Naive thymus-derived CD4-positive, alpha-beta T cell (primary cell): ENCODE data around the gene FGFBP1. TPM values are rescaled to one million over a fixed set of nuclear protein-coding genes. Genes with fewer than 3 reads are reported as not detected.

ENCODE experiments used
- ATAC-seq: fragments of 150-1000 bp; cut with Tn5 transposase; 2 replicates; pipeline ENCODE4 v1.10.0; 2021; ENCODE audit warnings: mild to moderate bottlenecking, moderate library complexity
- CTCF ChIA-PET: fragments of 350-600 bp; sonication (Branson Sonifier 250); formaldehyde crosslinking; loops from one replicate; lab custom pipeline; 2021; ENCODE audit warnings: antibody characterized with exemption; lab: Charles Lee
- POLR2A ChIA-PET: fragments of 350-600 bp; sonication (Branson Sonifier 250); formaldehyde crosslinking; loops from one replicate; lab custom pipeline; 2021; ENCODE audit warnings: antibody characterized with exemption, inconsistent platforms; lab: Charles Lee
- DNase-seq, 9 donors: peaks; one replicate each; pipeline versions ENCODE4 v3.0.0 to v3.0.0-alpha.2; 2020 to 2022; ENCODE audit warnings: mixed read lengths in 1 of 9
- H3K27ac ChIP-seq: one replicate; pipeline ENCODE4 v1.7.0; 2013; ENCODE audit warnings: mild to moderate bottlenecking, low read depth, low read length, moderate library complexity
- H3K27me3 ChIP-seq, 2 donors: one replicate each; pipeline ENCODE4 v1.7.0; 2013; ENCODE audit warnings: low read length in 2 of 2, mild to moderate bottlenecking in 2 of 2, moderate library complexity in 2 of 2; ENCODE audit not compliant: control insufficient read depth in 2 of 2, insufficient read depth in 2 of 2
- H3K36me3 ChIP-seq, 3 experiments: 1 replicate in 2 of 3; 2 replicates in 1 of 3; pipeline ENCODE4 v1.7.0; 2013; ENCODE audit warnings: low read length in 3 of 3, mild to moderate bottlenecking in 3 of 3, moderate library complexity in 1 of 3; ENCODE audit not compliant: insufficient read depth in 3 of 3, control insufficient read depth in 2 of 3
- H3K4me1 ChIP-seq, 2 donors: one replicate each; pipeline ENCODE4 v1.7.0; 2013; ENCODE audit warnings: low read length in 2 of 2, mild to moderate bottlenecking in 2 of 2, moderate library complexity in 1 of 2; ENCODE audit not compliant: control insufficient read depth in 2 of 2, insufficient read depth in 2 of 2
- H3K4me3 ChIP-seq: 2 replicates; pipeline ENCODE4 v1.7.0; 2013; ENCODE audit warnings: mild to moderate bottlenecking, low read length
- H3K9me3 ChIP-seq, 3 experiments: 1 replicate in 2 of 3; 2 replicates in 1 of 3; pipeline ENCODE4 v1.7.0; 2013; ENCODE audit warnings: low read length in 3 of 3; ENCODE audit not compliant: control insufficient read depth in 2 of 3
- H3K27ac Mint-ChIP-seq, 9 donors: one replicate each; pipeline ENCODE4 v1.8.0; 2020 to 2022; ENCODE audit warnings: mixed read lengths in 9 of 9, mild to moderate bottlenecking in 8 of 9, moderate library complexity in 5 of 9, inconsistent platforms in 2 of 9
- H3K27me3 Mint-ChIP-seq, 5 donors: one replicate each; pipeline ENCODE4 v1.8.0; 2021 to 2022; ENCODE audit warnings: mixed read lengths in 5 of 5, mild to moderate bottlenecking in 1 of 5
- H3K36me3 Mint-ChIP-seq, 5 donors: one replicate each; pipeline ENCODE4 v1.8.0; 2020 to 2022; ENCODE audit warnings: mixed read lengths in 5 of 5, mild to moderate bottlenecking in 3 of 5, inconsistent platforms in 1 of 5
- H3K4me1 Mint-ChIP-seq, 7 donors: one replicate each; pipeline ENCODE4 v1.8.0; 2020 to 2022; ENCODE audit warnings: mixed read lengths in 7 of 7, mild to moderate bottlenecking in 3 of 7, inconsistent platforms in 1 of 7
- H3K4me3 Mint-ChIP-seq, 10 donors: one replicate each; pipeline ENCODE4 v1.8.0; 2020 to 2022; ENCODE audit warnings: mild to moderate bottlenecking in 10 of 10, mixed read lengths in 10 of 10, moderate library complexity in 6 of 10, inconsistent platforms in 2 of 10
- H3K9me3 Mint-ChIP-seq, 11 donors: one replicate each; pipeline ENCODE4 v1.8.0; 2020 to 2022; ENCODE audit warnings: mixed read lengths in 11 of 11, mild to moderate bottlenecking in 4 of 11, inconsistent platforms in 1 of 11, moderate library complexity in 1 of 11
- intact Hi-C, 2 donors: fragments of 100-400 bp; cut with micrococcal nuclease; formaldehyde crosslinking; loops; one replicate each; pipeline ENCODE4 v1.15.1; 2023
- polyA plus RNA-seq, 2 donors: library from polyadenylated mRNA; unstranded; fragments of 300-500 nt; fragmentation: Illumina TruSeq; gene quantifications; one replicate each; pipeline ENCODE4 v1.2.3, GENCODE V29; 2021
- total RNA-seq, 6 experiments: library from RNA in 5 of 6; stranded (reverse) in 5 of 6; gene quantifications; 1 replicate in 5 of 6; 2 replicates in 1 of 6; pipeline ENCODE4 v1.2.3 and lab custom pipeline; 2021 to 2026

The FGFBP1 gene
- total and polyA plus RNA-seq, 7 experiments from 2014 or later = not detected

DNA sequence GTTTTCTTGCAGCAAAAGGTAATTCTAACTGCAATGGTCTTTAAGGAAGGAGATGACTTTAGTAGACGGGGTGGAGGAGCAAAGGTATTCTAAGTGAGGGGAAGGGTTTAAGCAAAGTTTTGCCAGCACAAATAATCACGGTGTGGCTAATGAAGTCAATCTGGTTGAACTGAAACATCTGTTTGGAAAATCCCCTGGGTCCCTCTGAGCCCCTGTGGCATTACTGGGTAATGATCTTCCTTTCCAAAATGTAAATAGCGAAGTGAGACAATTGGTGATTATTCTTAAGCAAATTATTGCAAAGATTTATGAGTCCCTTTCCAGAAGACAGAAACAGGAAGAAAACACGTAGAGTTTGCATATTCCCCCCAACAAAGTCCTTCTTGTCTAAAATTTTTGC is 47.2 kb downstream of the FGFBP1 start:
- intact Hi-C loops = no loop called here
- H3K36me3 Mint-ChIP-seq = no peaks in the 10 kb centered on the region
- DNase-seq = no peak
- H3K36me3 ChIP-seq = no peaks in the 10 kb centered on the region
- H3K9me3 ChIP-seq = no peaks in the 10 kb centered on the region
- CTCF ChIA-PET = no interaction called here
- H3K27ac ChIP-seq = no peak overlapping the region
- no peak overlapping the region for H3K4me3 ChIP-seq
- ATAC-seq = no peak
- H3K4me1 ChIP-seq = no peaks in the 10 kb centered on the region
- H3K27me3 Mint-ChIP-seq = peaks cover 0 to 19% (median 8%) of the 10 kb centered on the region in 5 donors
- peaks cover 0 to 2% (median 0%) of the 10 kb centered on the region in 7 donors for H3K4me1 Mint-ChIP-seq
- peak overlapping the region in 1 of 9 donors; percentile 73 for H3K27ac Mint-ChIP-seq
- H3K9me3 Mint-ChIP-seq = no peaks in the 10 kb centered on the region
- H3K27me3 ChIP-seq = no peaks in the 10 kb centered on the region
- H3K4me3 Mint-ChIP-seq = no peak overlapping the region
- POLR2A ChIA-PET = no interaction called here

- no peak overlapping the region for H3K27ac Mint-ChIP-seq
- no peak for ATAC-seq
Observed at GRCh38 chr4:15890246-15890829, 48.2 kb downstream of the FGFBP1 start.

DNA sequence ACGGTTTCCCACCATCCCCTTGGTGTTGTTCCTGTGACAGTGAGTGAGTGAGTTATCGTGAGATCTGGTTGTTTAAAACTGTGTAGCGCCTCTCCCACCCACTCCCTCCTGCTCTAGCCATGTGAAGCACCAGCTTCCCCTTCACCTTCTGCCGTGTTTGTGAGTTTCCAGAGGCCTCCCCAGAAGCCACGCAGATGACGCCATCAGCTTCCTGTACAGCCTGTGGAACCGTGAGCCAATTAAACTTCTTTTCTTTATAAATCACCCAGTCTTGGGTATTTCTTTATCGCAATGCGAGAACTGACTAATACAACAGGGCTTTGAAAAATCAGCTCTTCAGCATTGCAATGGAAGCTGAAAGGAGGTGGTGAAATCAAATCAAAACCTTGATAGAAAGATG is 50.0 kb downstream of the FGFBP1 start:
- H3K27me3 Mint-ChIP-seq = peaks cover 0 to 15% (median 4%) of the 10 kb centered on the region in 5 donors
- Histone ChIP-seq H3K4me3 (no peak overlapping the region), H3K27me3 (no peaks in the 10 kb centered on the region), H3K36me3 (no peaks in the 10 kb centered on the region), H3K27ac (no peak overlapping the region), H3K4me1 (no peaks in the 10 kb centered on the region), H3K9me3 (no peaks in the 10 kb centered on the region)
- no peaks in the 10 kb centered on the region for H3K9me3 Mint-ChIP-seq
- peak overlapping the region in 1 of 9 donors; percentile 25 for H3K27ac Mint-ChIP-seq
- DNase-seq (no peak), ATAC-seq (no peak)
- ChIA-PET CTCF (no interaction called here), POLR2A (no interaction called here)
- no peaks in the 10 kb centered on the region for H3K36me3 Mint-ChIP-seq
- no peak overlapping the region for H3K4me3 Mint-ChIP-seq
- peaks cover 0 to 4% (median 0%) of the 10 kb centered on the region in 7 donors for H3K4me1 Mint-ChIP-seq
- intact Hi-C loops = loop anchor here in 1 of 2 donors (10.0 kb wide), 1 partner anchor 376 kb away; no protein-coding TSS in a partner anchor

More at GRCh38 chr4:15890246-15890829, 48.2 kb downstream of the FGFBP1 start:
- Mint-ChIP-seq H3K9me3 (no peaks in the 10 kb centered on the region), H3K36me3 (no peaks in the 10 kb centered on the region), H3K4me3 (no peak overlapping the region), H3K27me3 (peaks cover 0 to 11% (median 5%) of the 10 kb centered on the region in 5 donors), H3K4me1 (peaks cover 0 to 2% (median 0%) of the 10 kb centered on the region in 7 donors)
- Histone ChIP-seq H3K27ac (no peak overlapping the region), H3K4me1 (no peaks in the 10 kb centered on the region), H3K9me3 (no peaks in the 10 kb centered on the region), H3K27me3 (no peaks in the 10 kb centered on the region), H3K36me3 (no peaks in the 10 kb centered on the region), H3K4me3 (no peak overlapping the region)
- POLR2A ChIA-PET = interaction anchor here (0.6 kb wide), 1 partner anchor 41 kb away, joined by 3 read pairs; no protein-coding TSS in a partner anchor
- intact Hi-C loops = no loop called here
- DNase-seq = no peak
- CTCF ChIA-PET = no interaction called here

Other genes starting within 250 kb of the FGFBP1 start
- gene BST1, start 235.7 kb downstream of the FGFBP1 start, total RNA-seq = 10 to 100 TPM in 1 of 5 experiments, 1 to 10 TPM in 2, under 1 TPM in 2; 0.65 to 41.8 (median 1.1) TPM
- under 1 TPM; 0.45 to 0.89 TPM for gene BST1, start 235.7 kb downstream of the FGFBP1 start, polyA plus RNA-seq
- 100 to 1,000 TPM in 1 of 5 experiments, 10 to 100 TPM in 2, 1 to 10 TPM in 2; 5.6 to 189 (median 14.3) TPM for gene CD38, start 160.4 kb downstream of the FGFBP1 start, total RNA-seq
- gene CD38, start 160.4 kb downstream of the FGFBP1 start, polyA plus RNA-seq = 10 to 100 TPM; 13.9 to 14.0 TPM
- gene FGFBP2, start 24.4 kb upstream of the FGFBP1 start, total RNA-seq = 10 to 100 TPM in 1 of 5 experiments, 1 to 10 TPM in 4; 1.2 to 54.8 (median 4.5) TPM
- gene FGFBP2, start 24.4 kb upstream of the FGFBP1 start, polyA plus RNA-seq = 1 to 10 TPM; 1.3 to 2.7 TPM
- 1 to 10 TPM in 1 of 5 experiments, under 1 TPM in 1, not detected in 3; 0.13 to 2.6 TPM for gene PROM1, start 145.3 kb upstream of the FGFBP1 start, total RNA-seq
- not detected for gene PROM1, start 145.3 kb upstream of the FGFBP1 start, polyA plus RNA-seq